SHP77 (cell line): ENCODE data around the gene ZNF619.
A peak's percentile ranks its signal among the peaks of the same experiment; 100 is the strongest.
"Not testable (repeated sequence)": the region's sequence is repeated elsewhere in the genome, so short reads cannot be mapped to it uniquely, and the experiment has no call there.

Experiments
- DNase-seq, 2 experiments: peaks; one replicate each; lab custom pipeline; 2025; lab: John Stamatoyannopoulos, UW

The ZNF619 gene

GRCh38 chr3:40476478-40477470, at the start of gene ZNF619:
Gene ZNF619 (plus strand): TSS chr3:40477122. CDS start chr3:40477980, 858 bp downstream.
- peak; percentile 45 to 50 for DNase-seq

- DNase-seq, result no peak
Measured at GRCh38 chr3:40432793-40433192, 44.1 kb upstream of the ZNF619 start.

- DNase-seq, result no peak
Measured at GRCh38 chr3:40437889-40438288, 39.0 kb upstream of the ZNF619 start.

- no peak for DNase-seq
Measured at GRCh38 chr3:40445062-40445461, 31.9 kb upstream of the ZNF619 start.

GRCh38 chr3:40445880-40446279, 31.0 kb upstream of the ZNF619 start:
- DNase-seq, result no peak

- DNase-seq, result no peak
Measured at GRCh38 chr3:40450438-40450837, 26.5 kb upstream of the ZNF619 start.

- DNase-seq, result no peak
Measured at GRCh38 chr3:40451551-40451950, 25.4 kb upstream of the ZNF619 start.

- DNase-seq, result no peak
Measured at GRCh38 chr3:40452057-40452456, 24.9 kb upstream of the ZNF619 start.

GRCh38 chr3:40452562-40452875, 24.4 kb upstream of the ZNF619 start:
- no peak for DNase-seq

- peak; percentile 98 to 99 for DNase-seq
Measured at GRCh38 chr3:40452876-40453730, 23.8 kb upstream of the ZNF619 start.

- DNase-seq, result no peak
Measured at GRCh38 chr3:40453933-40454332, 23.0 kb upstream of the ZNF619 start.

GRCh38 chr3:40455328-40455727, 21.6 kb upstream of the ZNF619 start:
- no peak for DNase-seq

- DNase-seq, result no peak
Measured at GRCh38 chr3:40456279-40456939, 20.5 kb upstream of the ZNF619 start.

- DNase-seq, result peak; percentile 87 to 95
Measured at GRCh38 chr3:40456940-40457823, 19.7 kb upstream of the ZNF619 start, which contains the start of gene RPL14. Gene RPL14 (plus strand): TSS chr3:40457339. CDS start chr3:40457472, 133 bp downstream.

GRCh38 chr3:40458473-40458872, 18.4 kb upstream of the ZNF619 start:
- DNase-seq, result no peak

GRCh38 chr3:40460481-40460880, 16.4 kb upstream of the ZNF619 start:
- not testable (repeated sequence) for DNase-seq

- DNase-seq, result no peak
Measured at GRCh38 chr3:40461161-40461560, 15.8 kb upstream of the ZNF619 start.

GRCh38 chr3:40462838-40463237, 14.1 kb upstream of the ZNF619 start:
- not testable (repeated sequence) for DNase-seq

GRCh38 chr3:40463579-40463978, 13.3 kb upstream of the ZNF619 start:
- no peak for DNase-seq

GRCh38 chr3:40464339-40465110, 12.4 kb upstream of the ZNF619 start:
- no peak for DNase-seq

GRCh38 chr3:40465111-40465407, 11.9 kb upstream of the ZNF619 start:
- no peak for DNase-seq
